ENCODE results near the gene PDE11A.

Gene PDE11A

GRCh38 chr2:177673602-177674595 is 398.7 kb downstream of the PDE11A start:
- no peak for DNase-seq (ENCODE audit: low read depth in 1 of 2, low spot score in 1 of 2)

- DNase-seq (ENCODE audit: low read depth in 1 of 2, low spot score in 1 of 2), result no peak
Observed at GRCh38 chr2:177671662-177672061, 400.9 kb downstream of the PDE11A start.

GRCh38 chr2:177670791-177671535 is 401.6 kb downstream of the PDE11A start:
- DNase-seq (ENCODE audit: low read depth in 1 of 2, low spot score in 1 of 2), result no peak

- DNase-seq (ENCODE audit: low read depth in 1 of 2, low spot score in 1 of 2), result no peak
Observed at GRCh38 chr2:177669625-177670330, 402.8 kb downstream of the PDE11A start.

- no peak for DNase-seq (ENCODE audit: low read depth in 1 of 2, low spot score in 1 of 2)
Observed at GRCh38 chr2:177669201-177669600, 403.4 kb downstream of the PDE11A start.

GRCh38 chr2:177668617-177669016 is 404.0 kb downstream of the PDE11A start:
- no peak for DNase-seq (ENCODE audit: low read depth in 1 of 2, low spot score in 1 of 2)

- DNase-seq (ENCODE audit: low read depth in 1 of 2, low spot score in 1 of 2), result no peak
Observed at GRCh38 chr2:177667626-177668025, 405.0 kb downstream of the PDE11A start.

- no peak for DNase-seq (ENCODE audit: low read depth in 1 of 2, low spot score in 1 of 2)
Observed at GRCh38 chr2:177666408-177666807, 406.2 kb downstream of the PDE11A start.

- no peak for DNase-seq (ENCODE audit: low read depth in 1 of 2, low spot score in 1 of 2)
Observed at GRCh38 chr2:177665948-177666347, 406.6 kb downstream of the PDE11A start.

GRCh38 chr2:177665328-177665727 is 407.2 kb downstream of the PDE11A start:
- DNase-seq (ENCODE audit: low read depth in 1 of 2, low spot score in 1 of 2), result no peak

GRCh38 chr2:177662895-177663294 is 409.7 kb downstream of the PDE11A start:
- no peak for DNase-seq (ENCODE audit: low read depth in 1 of 2, low spot score in 1 of 2)

- no peak for DNase-seq (ENCODE audit: low read depth in 1 of 2, low spot score in 1 of 2)
Observed at GRCh38 chr2:177660742-177661141, 411.8 kb downstream of the PDE11A start.

GRCh38 chr2:177658309-177658708 is 414.3 kb downstream of the PDE11A start:
- DNase-seq (ENCODE audit: low read depth in 1 of 2, low spot score in 1 of 2), result no peak

- no peak for DNase-seq (ENCODE audit: low read depth in 1 of 2, low spot score in 1 of 2)
Observed at GRCh38 chr2:177651833-177652232, 420.7 kb downstream of the PDE11A start.

- DNase-seq (ENCODE audit: low read depth in 1 of 2, low spot score in 1 of 2), result no peak
Observed at GRCh38 chr2:177649568-177650518, 422.7 kb downstream of the PDE11A start.

GRCh38 chr2:177646791-177647190 is 425.8 kb downstream of the PDE11A start:
- no peak for DNase-seq (ENCODE audit: low read depth in 1 of 2, low spot score in 1 of 2)

GRCh38 chr2:177646241-177646640 is 426.3 kb downstream of the PDE11A start:
- DNase-seq (ENCODE audit: low read depth in 1 of 2, low spot score in 1 of 2), result no peak

- no peak for DNase-seq (ENCODE audit: low read depth in 1 of 2, low spot score in 1 of 2)
Observed at GRCh38 chr2:177641331-177641730, 431.2 kb downstream of the PDE11A start.

- no peak for DNase-seq (ENCODE audit: low read depth in 1 of 2, low spot score in 1 of 2)
Observed at GRCh38 chr2:177640423-177640822, 432.2 kb downstream of the PDE11A start.

GRCh38 chr2:177639262-177639914 is 433.2 kb downstream of the PDE11A start:
- no peak for DNase-seq (ENCODE audit: low read depth in 1 of 2, low spot score in 1 of 2)
